ENCODE data around the gene LY86. TPM values are rescaled to one million over a fixed set of nuclear protein-coding genes. Genes with fewer than 3 reads are reported as not detected.

The LY86 gene
- total RNA-seq, 1 experiment from 2014 or later, result not detected

GRCh38 chr6:6690144-6690483 is 101.6 kb downstream of the LY86 start:
- Histone ChIP-seq H3K27me3 (ENCODE audit: insufficient read depth, low read length) (no peaks in the 10 kb centered on the region), H2BK120ac (ENCODE audit: low read depth, low read length, poor library complexity, severe bottlenecking) (no peak overlapping the region), H3K23ac (ENCODE audit: insufficient read length, low read depth, low read length) (no peak overlapping the region), H3K79me1 (ENCODE audit: insufficient read depth, low read depth, low read length, poor library complexity, severe bottlenecking) (no peaks in the 10 kb centered on the region), H2AFZ (ENCODE audit: low read length) (no peak overlapping the region), H3K18ac (ENCODE audit: insufficient read length, low read depth, low read length) (no peak overlapping the region), H3K9ac (ENCODE audit: extremely low read depth, insufficient read length, low read length) (no peak overlapping the region), H3T11ph (ENCODE audit: low read length) (no peak overlapping the region), H2BK5ac (ENCODE audit: insufficient read length, low read length) (no peak overlapping the region), H3K27ac (ENCODE audit: insufficient read length, low read depth, low read length) (no peak overlapping the region), H4K5ac (ENCODE audit: insufficient read length, low read depth, low read length) (no peak overlapping the region), H3K79me2 (ENCODE audit: insufficient read depth, low read length) (no peaks in the 10 kb centered on the region), H4K20me1 (ENCODE audit: control insufficient read depth, insufficient read depth, insufficient read length) (no peaks in the 10 kb centered on the region), H4K8ac (replicated peaks; ENCODE audit: insufficient read length, low read depth, low read length) (no peak overlapping the region), H3K9me3 (ENCODE audit: control insufficient read depth, low read depth, low read length) (no peaks in the 10 kb centered on the region), H2BK15ac (ENCODE audit: low read depth, low read length) (no peak overlapping the region), H2AK5ac (ENCODE audit: insufficient read length, low read length) (no peak overlapping the region), H2BK12ac (ENCODE audit: insufficient read length, low read depth, low read length) (no peak overlapping the region), H4K91ac (ENCODE audit: insufficient read length, low read depth, low read length) (no peak overlapping the region), H3K4ac (ENCODE audit: low read depth, low read length) (no peak overlapping the region), H3K56ac (ENCODE audit: insufficient read length, low read depth, low read length) (no peak overlapping the region), H2BK20ac (ENCODE audit: low read depth, low read length, poor library complexity, severe bottlenecking) (no peak overlapping the region), H3K4me2 (ENCODE audit: insufficient read depth, insufficient read length, low read length) (no peak overlapping the region), H3K14ac (ENCODE audit: insufficient read depth, low read length) (no peak overlapping the region), H3K23me2 (ENCODE audit: insufficient read length, low read depth, low read length, poor library complexity, severe bottlenecking) (peaks cover 8% of the 10 kb centered on the region), H3K4me1 (ENCODE audit: insufficient read depth, low read length) (peaks cover 2% of the 10 kb centered on the region; the same call in 1 of the 2 replicates)
- Mint-ChIP-seq H3K4me1 (peaks cover 39 to 42% of the 10 kb centered on the region in 2 experiments), H3K27ac (no peak overlapping the region), H3K4me3 (no peak overlapping the region), H3K9me3 (peaks cover 7 to 8% of the 10 kb centered on the region in 2 experiments; a peak in 3 of 5 replicates), H3K27me3 (ENCODE audit: low read depth) (peaks cover 16% of the 10 kb centered on the region), H3K36me3 (ENCODE audit: insufficient read depth in 1 of 3, low read depth in 3 of 3) (peaks cover 0 to 27% (median 4%) of the 10 kb centered on the region in 3 experiments; a peak in 4 of 7 replicates)
- no peak for TF ChIP-seq CTCF (conservative IDR thresholded peaks at IDR 0.05)
- no CpG with 5 or more reads among the region's 2 CpGs for WGBS (ENCODE audit: extremely low coverage, insufficient read length, low lambda C conversion rate)
- DNase-seq, result no peak

Data from H9 (cell line).